ENCODE results near the gene KL.

KL gene

DNA sequence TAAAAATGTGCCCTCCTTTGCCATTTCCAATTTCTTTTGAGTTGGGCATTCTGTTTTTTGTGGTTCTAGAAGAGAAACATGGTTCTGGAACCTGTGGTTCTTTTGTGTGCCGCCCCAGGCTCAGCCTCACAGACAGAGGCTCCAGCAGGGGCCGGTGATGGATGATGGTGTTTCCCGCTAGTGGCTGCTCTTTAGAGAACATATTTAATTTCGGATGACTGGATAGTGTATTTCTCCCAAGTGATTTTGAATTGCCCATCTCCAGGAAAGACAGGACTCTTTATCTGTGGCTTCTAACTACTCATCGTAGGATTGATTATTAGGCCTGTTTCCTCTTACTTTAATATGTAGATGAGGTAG is 75.2 kb downstream of the KL start:
- H3K9me3 ChIP-seq (ENCODE audit: control insufficient read depth in 1 of 2, low read length in 2 of 2): no peaks in the 10 kb centered on the region
- no peaks in the 10 kb centered on the region for H3K27me3 ChIP-seq (ENCODE audit: control insufficient read depth in 1 of 2, insufficient read depth in 2 of 2, low read length in 2 of 2)
- peaks cover 6 to 16% of the 10 kb centered on the region in 2 donors for H3K4me1 ChIP-seq (ENCODE audit: control insufficient read depth in 1 of 2, insufficient read depth in 2 of 2, low read length in 2 of 2)
- no peak overlapping the region for H3K9ac ChIP-seq (ENCODE audit: low read depth in 1 of 2, low read length in 2 of 2)
- H3K36me3 ChIP-seq (ENCODE audit: control insufficient read depth in 1 of 2, insufficient read depth in 2 of 2, low read length in 2 of 2): no peaks in the 10 kb centered on the region
- H3K27ac ChIP-seq (ENCODE audit: low read depth, low read length): no peak overlapping the region
- no peak overlapping the region for H3K4me3 ChIP-seq (ENCODE audit: low read depth in 1 of 2, low read length in 2 of 2)

DNA sequence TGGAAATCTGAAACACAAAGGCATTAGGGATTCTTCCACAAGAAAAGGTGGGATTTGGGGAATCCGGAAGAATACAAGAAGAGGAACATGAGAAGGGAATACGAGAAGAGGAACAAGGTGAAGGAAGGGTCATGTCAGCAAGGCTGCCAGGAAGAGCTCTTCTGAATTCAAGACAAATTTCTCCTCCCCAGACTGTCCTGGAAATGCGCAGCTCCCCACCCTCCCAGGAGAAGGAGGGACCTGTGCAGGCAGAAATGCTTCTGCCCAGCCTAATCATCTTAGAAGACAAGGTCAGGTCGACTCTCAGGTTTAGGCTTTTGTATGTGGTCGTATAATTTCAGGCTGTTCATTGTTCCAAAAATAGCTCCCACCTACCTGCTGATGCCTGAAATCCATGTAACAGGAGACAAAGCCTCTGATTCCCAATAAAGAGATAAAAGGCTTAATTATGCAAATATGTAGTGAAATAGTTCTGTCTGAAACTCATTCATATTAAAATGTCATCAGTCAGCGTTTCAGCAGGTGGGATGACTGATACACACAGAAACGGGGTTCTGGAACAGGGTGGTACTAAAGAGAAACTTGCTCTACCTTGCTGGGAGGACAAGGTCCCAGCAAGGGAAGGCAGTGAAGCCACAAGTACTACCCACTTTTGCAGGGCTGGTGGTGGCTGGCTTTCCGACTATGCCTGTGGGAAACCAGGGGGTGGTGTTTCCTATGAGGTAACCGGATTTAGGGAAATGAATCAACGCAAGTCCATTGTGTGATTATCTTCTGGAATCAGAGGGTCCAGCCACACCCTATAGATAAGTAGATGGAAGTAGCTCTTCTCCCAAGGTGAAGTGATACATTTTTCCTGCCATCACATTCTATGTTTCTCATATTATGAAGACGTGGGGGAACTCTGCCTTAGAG is 76.1 kb downstream of the KL start:
- peaks cover 2 to 15% of the 10 kb centered on the region in 2 donors for H3K4me1 ChIP-seq (ENCODE audit: control insufficient read depth in 1 of 2, insufficient read depth in 2 of 2, low read length in 2 of 2)
- no peak overlapping the region for H3K4me3 ChIP-seq (ENCODE audit: low read depth in 1 of 2, low read length in 2 of 2)
- peaks cover 0 to 1% of the 10 kb centered on the region in 2 donors for H3K9me3 ChIP-seq (ENCODE audit: control insufficient read depth in 1 of 2, low read length in 2 of 2)
- no peaks in the 10 kb centered on the region for H3K27me3 ChIP-seq (ENCODE audit: control insufficient read depth in 1 of 2, insufficient read depth in 2 of 2, low read length in 2 of 2)
- no peak overlapping the region for H3K27ac ChIP-seq (ENCODE audit: low read depth, low read length)
- no peaks in the 10 kb centered on the region for H3K36me3 ChIP-seq (ENCODE audit: control insufficient read depth in 1 of 2, insufficient read depth in 2 of 2, low read length in 2 of 2)
- H3K9ac ChIP-seq (ENCODE audit: low read depth in 1 of 2, low read length in 2 of 2): no peak overlapping the region

DNA sequence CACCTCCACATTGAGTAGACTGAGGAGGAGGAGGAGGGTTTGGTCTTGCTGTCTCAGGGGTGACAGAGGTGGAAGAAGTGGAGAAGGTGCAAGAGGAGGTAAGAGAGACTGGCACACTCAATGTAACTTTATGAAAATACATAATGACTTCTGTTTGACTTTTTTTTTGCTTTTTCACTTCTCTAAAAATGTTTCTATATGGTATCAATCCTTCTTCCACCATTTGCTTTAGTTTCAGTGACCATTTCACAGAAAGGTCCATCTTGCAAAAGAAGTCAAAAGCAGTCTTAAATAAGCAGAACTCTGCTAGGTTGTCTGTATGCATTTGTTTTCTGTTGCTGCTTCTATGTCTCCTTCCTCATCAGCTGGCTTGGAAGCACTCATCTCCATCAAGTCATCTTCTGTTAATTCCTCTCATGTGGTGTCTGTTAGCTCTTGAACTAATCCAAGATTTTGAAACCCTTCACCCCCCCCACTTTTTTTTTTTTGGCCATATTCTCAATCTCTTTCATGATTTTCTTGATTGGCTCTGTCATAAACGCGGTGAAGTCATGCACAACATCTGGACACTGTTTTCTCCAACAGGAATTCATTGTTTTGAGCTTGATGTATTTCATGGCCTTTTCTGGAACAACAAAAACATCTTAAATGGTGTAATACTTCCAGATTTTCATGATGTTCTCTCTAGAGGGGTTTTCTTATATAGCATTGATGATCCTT is 80.8 kb downstream of the KL start:
- Histone ChIP-seq H3K9ac (ENCODE audit: low read depth in 1 of 2, low read length in 2 of 2) (no peak overlapping the region), H3K4me3 (ENCODE audit: low read depth in 1 of 2, low read length in 2 of 2) (no peak overlapping the region), H3K4me1 (ENCODE audit: control insufficient read depth in 1 of 2, insufficient read depth in 2 of 2, low read length in 2 of 2) (peaks cover 0 to 5% of the 10 kb centered on the region in 2 donors), H3K36me3 (ENCODE audit: control insufficient read depth in 1 of 2, insufficient read depth in 2 of 2, low read length in 2 of 2) (no peaks in the 10 kb centered on the region), H3K27ac (ENCODE audit: low read depth, low read length) (no peak overlapping the region), H3K9me3 (ENCODE audit: control insufficient read depth in 1 of 2, low read length in 2 of 2) (peaks cover 0 to 6% of the 10 kb centered on the region in 2 donors), H3K27me3 (ENCODE audit: control insufficient read depth in 1 of 2, insufficient read depth in 2 of 2, low read length in 2 of 2) (no peaks in the 10 kb centered on the region)

DNA sequence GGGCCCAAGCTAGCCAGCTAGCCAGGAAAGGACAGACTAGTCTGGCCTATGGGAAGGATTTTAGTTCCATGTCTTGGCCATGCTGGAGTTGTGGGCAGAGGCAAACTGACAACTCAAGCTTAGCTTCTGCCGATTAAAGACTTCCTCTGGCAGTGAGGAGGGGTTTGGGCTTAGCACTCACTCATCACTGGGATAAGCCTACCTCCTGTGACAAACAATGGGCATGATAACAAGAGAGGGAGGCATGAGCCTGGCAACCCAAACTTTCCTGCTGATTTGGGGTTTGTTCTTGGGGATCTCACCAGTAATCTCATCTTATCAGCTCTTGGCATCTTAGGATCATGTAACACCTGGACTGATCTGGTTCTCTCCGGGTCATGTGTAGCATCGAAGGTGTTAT is 83.6 kb downstream of the KL start:
- no peak overlapping the region for H3K9ac ChIP-seq (ENCODE audit: low read depth in 1 of 2, low read length in 2 of 2)
- no peak overlapping the region for H3K27ac ChIP-seq (ENCODE audit: low read depth, low read length)

DNA sequence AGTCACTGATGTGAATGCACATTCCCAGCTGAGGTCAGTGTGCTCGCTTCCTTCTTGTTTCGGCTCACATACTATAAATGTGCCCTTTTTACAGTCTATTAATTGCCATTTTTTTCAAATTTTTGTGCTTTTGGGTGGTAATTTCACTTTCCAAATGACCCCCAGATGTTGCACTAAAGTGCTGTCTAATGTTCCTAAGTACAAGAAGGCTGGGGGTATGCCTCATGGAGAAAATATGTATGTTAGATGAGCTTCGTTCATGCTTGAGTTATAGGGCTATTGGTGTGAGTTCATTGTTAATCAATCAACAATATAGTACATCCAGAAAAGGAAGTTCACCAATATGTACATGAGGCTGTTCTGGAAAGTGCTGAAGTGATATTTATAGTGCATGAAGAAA is 84.7 kb downstream of the KL start:
- Histone ChIP-seq H3K27me3 (ENCODE audit: control insufficient read depth in 1 of 2, insufficient read depth in 2 of 2, low read length in 2 of 2) (no peaks in the 10 kb centered on the region), H3K36me3 (ENCODE audit: control insufficient read depth in 1 of 2, insufficient read depth in 2 of 2, low read length in 2 of 2) (peaks cover 4 to 12% of the 10 kb centered on the region in 2 donors), H3K4me1 (ENCODE audit: control insufficient read depth in 1 of 2, insufficient read depth in 2 of 2, low read length in 2 of 2) (peaks cover 0 to 5% of the 10 kb centered on the region in 2 donors), H3K9ac (ENCODE audit: low read depth in 1 of 2, low read length in 2 of 2) (no peak overlapping the region), H3K27ac (ENCODE audit: low read depth, low read length) (no peak overlapping the region), H3K4me3 (ENCODE audit: low read depth in 1 of 2, low read length in 2 of 2) (no peak overlapping the region), H3K9me3 (ENCODE audit: control insufficient read depth in 1 of 2, low read length in 2 of 2) (peaks cover 0 to 6% of the 10 kb centered on the region in 2 donors)

More for the DNA sequence above, 83.6 kb downstream of the KL start:
- Histone ChIP-seq H3K9me3 (ENCODE audit: control insufficient read depth in 1 of 2, low read length in 2 of 2) (peaks cover 0 to 6% of the 10 kb centered on the region in 2 donors), H3K27me3 (ENCODE audit: control insufficient read depth in 1 of 2, insufficient read depth in 2 of 2, low read length in 2 of 2) (no peaks in the 10 kb centered on the region), H3K4me1 (ENCODE audit: control insufficient read depth in 1 of 2, insufficient read depth in 2 of 2, low read length in 2 of 2) (peaks cover 0 to 5% of the 10 kb centered on the region in 2 donors), H3K4me3 (ENCODE audit: low read depth in 1 of 2, low read length in 2 of 2) (no peak overlapping the region), H3K36me3 (ENCODE audit: control insufficient read depth in 1 of 2, insufficient read depth in 2 of 2, low read length in 2 of 2) (peaks cover 3 to 4% of the 10 kb centered on the region in 2 donors)

DNA sequence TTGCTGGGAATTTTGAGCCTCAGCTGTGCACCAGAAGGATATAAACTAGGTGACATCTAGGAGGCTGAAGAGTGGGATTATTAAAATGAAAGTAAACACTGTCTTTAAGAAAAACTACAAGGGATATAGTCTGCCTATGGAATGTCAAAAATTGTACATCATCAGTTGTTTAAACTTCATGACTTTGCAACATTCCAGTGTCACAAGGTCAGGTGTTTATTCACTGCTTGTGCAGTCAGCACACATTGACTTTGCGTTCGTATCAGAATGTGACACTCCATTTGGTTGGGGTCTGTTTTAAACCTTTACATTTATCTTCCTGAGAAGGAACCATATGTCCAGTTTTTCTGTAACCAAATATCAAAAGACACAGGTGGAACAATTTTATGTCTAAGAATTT is 85.6 kb downstream of the KL start:
- no peak overlapping the region for H3K4me3 ChIP-seq (ENCODE audit: low read depth in 1 of 2, low read length in 2 of 2)
- peaks cover 4 to 20% of the 10 kb centered on the region in 2 donors for H3K36me3 ChIP-seq (ENCODE audit: control insufficient read depth in 1 of 2, insufficient read depth in 2 of 2, low read length in 2 of 2)
- H3K9ac ChIP-seq (ENCODE audit: low read depth in 1 of 2, low read length in 2 of 2): no peak overlapping the region
- peaks cover 0 to 6% of the 10 kb centered on the region in 2 donors for H3K9me3 ChIP-seq (ENCODE audit: control insufficient read depth in 1 of 2, low read length in 2 of 2)
- no peaks in the 10 kb centered on the region for H3K27me3 ChIP-seq (ENCODE audit: control insufficient read depth in 1 of 2, insufficient read depth in 2 of 2, low read length in 2 of 2)
- H3K27ac ChIP-seq (ENCODE audit: low read depth, low read length): no peak overlapping the region
- H3K4me1 ChIP-seq (ENCODE audit: control insufficient read depth in 1 of 2, insufficient read depth in 2 of 2, low read length in 2 of 2): no peaks in the 10 kb centered on the region

DNA sequence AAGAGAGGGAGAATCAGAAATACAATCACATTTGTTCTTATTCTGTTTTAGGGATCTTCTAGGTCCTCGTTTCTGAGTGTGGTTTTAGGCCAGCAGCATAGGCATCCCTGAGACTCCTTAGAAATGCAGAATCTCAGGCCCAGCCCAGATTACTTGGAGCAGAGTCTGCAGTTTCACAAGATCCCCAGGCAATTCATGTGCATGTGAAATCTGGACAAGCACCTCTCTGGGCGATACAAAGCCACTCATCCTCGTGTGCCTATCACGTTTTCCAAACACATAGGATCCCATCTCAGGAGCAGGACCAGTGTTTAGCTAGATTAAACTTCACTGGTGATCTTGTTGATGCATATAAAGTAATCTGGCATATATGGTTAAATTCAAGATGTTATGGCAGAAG is 87.2 kb downstream of the KL start:
- Histone ChIP-seq H3K36me3 (ENCODE audit: control insufficient read depth in 1 of 2, insufficient read depth in 2 of 2, low read length in 2 of 2) (peaks cover 4 to 31% of the 10 kb centered on the region in 2 donors), H3K27ac (ENCODE audit: low read depth, low read length) (no peak overlapping the region), H3K4me3 (ENCODE audit: low read depth in 1 of 2, low read length in 2 of 2) (no peak overlapping the region)

DNA sequence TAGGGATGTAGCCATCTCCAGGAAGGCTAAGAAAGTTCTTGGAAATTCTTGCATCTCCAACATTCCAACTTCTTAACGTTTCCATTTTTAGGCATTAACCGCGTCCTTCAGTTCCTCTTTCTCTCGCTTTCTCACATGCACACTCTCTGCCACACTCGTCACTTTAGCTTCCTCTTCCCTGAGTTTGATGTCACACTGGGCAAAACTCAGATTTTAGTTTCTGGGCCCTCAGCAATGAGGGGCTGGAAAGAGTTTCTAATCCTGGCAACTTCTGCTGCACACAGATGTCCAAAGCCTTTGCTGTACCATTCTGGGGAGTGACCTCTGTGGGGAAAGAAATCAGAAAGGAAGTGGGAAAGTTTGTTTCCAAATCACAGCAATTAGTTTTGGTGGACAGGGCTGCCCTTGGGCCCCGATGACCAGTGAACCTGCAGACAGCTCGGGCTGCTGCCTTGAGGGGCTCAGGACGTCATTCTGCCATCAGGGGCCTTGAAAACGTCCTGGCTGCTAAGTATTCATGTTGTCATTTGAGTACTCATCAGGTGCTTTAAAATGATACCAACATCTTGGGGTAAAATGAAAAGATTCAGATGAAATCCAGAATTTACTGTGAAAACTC is 89.3 kb downstream of the KL start:
- no peaks in the 10 kb centered on the region for H3K9me3 ChIP-seq (ENCODE audit: control insufficient read depth in 1 of 2, low read length in 2 of 2)
- peaks cover 6 to 43% of the 10 kb centered on the region in 2 donors for H3K36me3 ChIP-seq (ENCODE audit: control insufficient read depth in 1 of 2, insufficient read depth in 2 of 2, low read length in 2 of 2)
- H3K27me3 ChIP-seq (ENCODE audit: control insufficient read depth in 1 of 2, insufficient read depth in 2 of 2, low read length in 2 of 2): no peaks in the 10 kb centered on the region
- H3K4me3 ChIP-seq (ENCODE audit: low read depth in 1 of 2, low read length in 2 of 2): no peak overlapping the region
- no peak overlapping the region for H3K27ac ChIP-seq (ENCODE audit: low read depth, low read length)
- no peak overlapping the region for H3K9ac ChIP-seq (ENCODE audit: low read depth in 1 of 2, low read length in 2 of 2)
- peaks cover 7 to 11% of the 10 kb centered on the region in 2 donors for H3K4me1 ChIP-seq (ENCODE audit: control insufficient read depth in 1 of 2, insufficient read depth in 2 of 2, low read length in 2 of 2)

More for the DNA sequence above, 87.2 kb downstream of the KL start:
- Histone ChIP-seq H3K9ac (ENCODE audit: low read depth in 1 of 2, low read length in 2 of 2) (no peak overlapping the region), H3K9me3 (ENCODE audit: control insufficient read depth in 1 of 2, low read length in 2 of 2) (no peaks in the 10 kb centered on the region), H3K27me3 (ENCODE audit: control insufficient read depth in 1 of 2, insufficient read depth in 2 of 2, low read length in 2 of 2) (no peaks in the 10 kb centered on the region), H3K4me1 (ENCODE audit: control insufficient read depth in 1 of 2, insufficient read depth in 2 of 2, low read length in 2 of 2) (no peaks in the 10 kb centered on the region)

DNA sequence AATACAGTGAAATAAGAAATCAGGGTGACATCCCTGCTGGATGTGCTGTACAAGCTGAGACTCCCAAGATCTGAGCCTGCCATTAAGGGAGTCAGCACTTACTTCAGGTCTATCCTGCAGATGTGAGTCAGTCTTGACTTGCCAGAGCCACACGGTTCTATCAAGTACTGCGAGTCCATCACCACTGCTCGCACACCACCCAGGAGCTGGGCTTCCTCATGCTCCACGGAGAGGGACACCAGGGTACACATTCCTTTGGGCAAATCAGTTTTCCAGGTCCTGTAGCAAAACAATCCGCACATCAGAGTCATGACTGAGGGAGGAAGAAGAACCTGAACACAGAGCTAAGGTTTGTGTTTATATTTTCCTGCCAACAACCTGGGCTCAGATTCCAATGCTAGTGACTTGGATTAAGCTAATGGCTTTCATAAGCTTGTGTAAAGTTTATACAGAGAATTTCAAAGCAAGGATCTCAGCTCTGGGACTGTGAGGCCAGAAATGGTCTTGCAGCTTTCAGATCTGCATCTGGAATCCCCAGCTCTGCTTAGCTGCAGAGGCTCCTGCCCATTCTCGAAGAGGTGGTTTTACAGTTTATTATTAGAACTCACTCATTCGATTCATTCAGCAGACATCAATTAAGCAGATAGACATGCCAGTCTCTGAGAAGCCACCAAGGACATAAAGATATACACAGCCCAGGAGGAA is 90.6 kb downstream of the KL start:
- Histone ChIP-seq H3K4me1 (ENCODE audit: control insufficient read depth in 1 of 2, insufficient read depth in 2 of 2, low read length in 2 of 2) (peaks cover 19 to 24% of the 10 kb centered on the region in 2 donors), H3K27me3 (ENCODE audit: control insufficient read depth in 1 of 2, insufficient read depth in 2 of 2, low read length in 2 of 2) (no peaks in the 10 kb centered on the region), H3K4me3 (ENCODE audit: low read depth in 1 of 2, low read length in 2 of 2) (no peak overlapping the region), H3K27ac (ENCODE audit: low read depth, low read length) (no peak overlapping the region), H3K36me3 (ENCODE audit: control insufficient read depth in 1 of 2, insufficient read depth in 2 of 2, low read length in 2 of 2) (peaks cover 9 to 46% of the 10 kb centered on the region in 2 donors), H3K9ac (ENCODE audit: low read depth in 1 of 2, low read length in 2 of 2) (no peak overlapping the region), H3K9me3 (ENCODE audit: control insufficient read depth in 1 of 2, low read length in 2 of 2) (no peaks in the 10 kb centered on the region)
